Heart left ventricle (tissue), 16 donors: ENCODE measurements around the gene DNAAF9. TPM values are rescaled to one million over a fixed set of nuclear protein-coding genes. Genes with fewer than 3 reads are reported as not detected.

Source experiments
- ATAC-seq, 4 donors: fragments of 200-7000 bp; cut with Tn5 transposase; one replicate each; pipeline ENCODE4 v1.9.1; 2020 to 2022; ENCODE audit warnings: moderate library complexity in 4 of 4, mild to moderate bottlenecking in 3 of 4, moderate number of reproducible peaks in 1 of 4
- DNase-seq, 5 donors: peaks; one replicate each; pipeline ENCODE4 v3.0.0-alpha.2; 2020
- H3K27ac ChIP-seq, 12 donors: fragments of 200-600 bp; sonication (generic) in 4 of 12; one replicate each; pipeline versions ENCODE4 v1.5.0 to v1.8.0; 2016 to 2022; ENCODE audit warnings: mild to moderate bottlenecking in 2 of 12
- H3K27me3 ChIP-seq, 9 donors: fragments of 200-600 bp; sonication (generic) in 2 of 9; one replicate each; pipeline versions ENCODE4 v1.5.1 to v1.8.0; 2016 to 2022; ENCODE audit warnings: mild to moderate bottlenecking in 3 of 9
- H3K36me3 ChIP-seq, 9 donors: fragments of 200-600 bp; sonication (generic) in 2 of 9; one replicate each; pipeline versions ENCODE4 v1.5.0 to v1.8.0; 2018 to 2022; ENCODE audit warnings: mild to moderate bottlenecking in 2 of 9
- H3K4me1 ChIP-seq, 12 donors: fragments of 200-600 bp; sonication (generic) in 4 of 12; one replicate each; pipeline versions ENCODE4 v1.5.0 to v1.8.0; 2016 to 2022; ENCODE audit warnings: mild to moderate bottlenecking in 3 of 12
- H3K4me3 ChIP-seq, 12 donors: fragments of 200-600 bp; sonication (generic) in 4 of 12; one replicate each; pipeline versions ENCODE4 v1.5.0 to v1.8.0; 2017 to 2022; ENCODE audit warnings: mild to moderate bottlenecking in 9 of 12, moderate library complexity in 4 of 12
- H3K9me3 ChIP-seq, 12 donors: fragments of 200-600 bp; sonication (generic) in 4 of 12; one replicate each; pipeline versions ENCODE4 v1.5.0 to v1.8.0; 2016 to 2022; ENCODE audit warnings: mild to moderate bottlenecking in 1 of 12
- POLR2A ChIP-seq, 2 donors: fragments of 450-650 bp; IDR thresholded peaks; one replicate each; pipeline ENCODE4 v1.6.1; 2017; ENCODE audit warnings: antibody characterized with exemption in 2 of 2, mild to moderate bottlenecking in 2 of 2, moderate library complexity in 2 of 2
- WGBS, 4 donors: extraction: QIAGEN DNeasy Blood & Tissue Kit in 2 of 4; methylation state at CpG; one replicate each; pipeline versions ENCODE4 v1.1.5 to v1.1.7; 2013 to 2018; 5-methylcytosine and 5-hydroxymethylcytosine counted together
- intact Hi-C, 10 donors: fragments of 100-400 bp; cut with DNase I; formaldehyde crosslinking; loops; one replicate each; pipeline versions ENCODE4 v1.11.1 to v1.14.2; 2022
- long read RNA-seq, 3 donors: library from polyadenylated mRNA; unstranded; transcript quantifications; one replicate each; pipeline ENCODE4 v2.0.0, GENCODE V29; 2020 to 2021
- polyA plus RNA-seq, 2 donors: library from polyadenylated mRNA; stranded (reverse); fragments of 200-250 nt; gene quantifications; one replicate each; pipeline ENCODE4 v1.2.3, GENCODE V29; 2013
- total RNA-seq, 9 donors: library from RNA; depleted of rRNA in 2 of 9; stranded (reverse); fragments of >200 nt in 2 of 9; fragmentation: NEBNext Ultra II Directional in 3 of 9; extraction: Animal tissue kit (Norgen Biotek cat#: 25700) in 3 of 9; gene quantifications; one replicate each; pipeline versions ENCODE4 v1.1.0 to v1.2.4, GENCODE V29; 2016 to 2023
- TF ChIP-seq, protein P1 (sequence below), 12 donors: fragments of 200-600 bp; sonication (generic) in 4 of 12; IDR thresholded peaks; one replicate each; pipeline versions ENCODE4 v1.5.0 to v1.8.0; 2018 to 2022; ENCODE audit warnings: antibody characterized with exemption in 12 of 12, mild to moderate bottlenecking in 5 of 12
- donor health status: ischemic (EF 13 %, LVEDD 7.1; RV severe dilation, severe dysfunction).
- donor health status: healthy with polysubstance abuse.
- donor health status: DM: no; HTN: yes; CAD: no.
- donor health status: DM: no; HTN: no; CAD: no.
- donor health status: ischemic (EF 25% LVEDD 6.9; RV normal size, moderate dysfunction).
- donor health status: ischemic (EF 25% LVEDD 5.7; RV mildly dilated, moderate dysfunction).
- donor health status: healthy.
- donor health status: DM: yes; HTN: yes; CAD: no.
- donor health status: ischemic (EF 35%, LVEDD 5.7; RV mildly dilated, moderate dysfunction).
- donor health status: nonischemic (EF 11% LVEDD 7.7; RV severe dilation, severe dysfunction).
- donor health status: DM: yes; HTN: yes; CAD: no.
- donor health status: PGD.
- donor health status: ischemic (EF 29% LVEDD 5.4; RV normal size, mild dysfunction).
- donor health status: nonischemic (EF 23%, LVEDD 6.1; RV moderate dilation, normal function).

DNAAF9 gene
- total RNA-seq (10 to 100 TPM; 16.8 to 33.9 (median 26.8) TPM), polyA plus RNA-seq (10 to 100 TPM in 1 of 2 donors, 1 to 10 TPM in 1; 9.6 to 16.8 TPM)
- long read RNA-seq, donor 1, full-length matches to known transcripts = 5 of 49 reads
- long read RNA-seq, donor 1, partial matches to known transcripts = 19 of 49 reads
- long read RNA-seq, donor 1, other reads (novel, unspliced or antisense) = 25 of 49 reads
- long read RNA-seq, donor 2, full-length matches to known transcripts = 14 of 43 reads
- long read RNA-seq, donor 2, partial matches to known transcripts = 11 of 43 reads
- long read RNA-seq, donor 2, other reads (novel, unspliced or antisense) = 18 of 43 reads
- long read RNA-seq, donor 3, full-length matches to known transcripts = 8 of 33 reads
- long read RNA-seq, donor 3, partial matches to known transcripts = 6 of 33 reads
- long read RNA-seq, donor 3, other reads (novel, unspliced or antisense) = 19 of 33 reads

DNA sequence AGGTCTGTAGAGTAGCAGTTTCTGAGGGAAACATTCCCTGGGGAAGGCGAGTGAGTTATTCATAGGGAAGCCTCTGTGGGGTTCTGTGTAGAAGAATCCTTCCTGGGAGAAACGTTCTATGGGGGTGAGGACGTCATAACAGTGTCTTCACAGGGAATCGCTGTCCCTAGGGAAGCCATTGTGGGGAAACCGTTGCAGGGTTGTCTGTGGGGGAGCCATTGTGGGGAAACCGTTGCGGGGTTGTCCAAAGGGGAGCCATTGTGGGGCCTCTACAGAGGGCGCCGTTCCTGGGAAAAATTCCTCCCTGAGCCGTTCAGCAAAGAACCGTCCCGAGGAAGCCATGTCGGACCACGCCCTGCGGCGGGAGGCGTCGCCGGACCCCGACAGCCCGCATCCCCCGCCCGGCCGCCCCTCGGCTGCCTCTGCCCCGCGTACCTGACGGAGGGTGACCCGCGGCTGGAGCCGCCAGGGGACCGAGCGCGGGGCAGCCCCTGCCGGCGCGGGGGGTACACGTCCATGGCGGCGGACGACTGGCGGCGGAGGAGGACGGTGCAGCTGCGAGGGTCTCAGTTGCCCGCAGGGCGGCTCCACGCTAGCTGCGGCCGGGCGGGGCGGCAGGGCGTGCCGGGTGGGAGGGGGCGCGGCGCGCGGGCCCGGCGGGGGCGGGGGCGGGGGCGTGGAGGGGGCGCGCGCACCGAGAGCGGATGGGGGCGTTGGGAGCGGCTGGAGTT is at the start of gene DNAAF9:
Gene DNAAF9 (minus strand): TSS at position 630 of the 731 bp plus-strand sequence. CDS start 112 bp downstream, at position 518.
- H3K9me3 ChIP-seq = no peaks in the 10 kb centered on the region
- H3K4me3 ChIP-seq = peak within 1 kb of the TSS; percentile 66 to 100 (median 90)
- DNase-seq (peak; percentile 56 to 86 (median 73)), ATAC-seq (peak; percentile 9 to 78 (median 40))
- intact Hi-C loops = loop anchor here in 7 of 10 donors (2.0 to 10.0 kb wide), 4 partner anchors 52 to 408 kb away; partner anchors contain the start of gene ATRN (in 5 of the 7)
- H3K27ac ChIP-seq = peak within 1 kb of the TSS; percentile 89 to 98 (median 96)
- TF ChIP-seq POLR2A (IDR thresholded peaks at IDR 0.05) = no peak
- TF ChIP-seq, protein P1, sequence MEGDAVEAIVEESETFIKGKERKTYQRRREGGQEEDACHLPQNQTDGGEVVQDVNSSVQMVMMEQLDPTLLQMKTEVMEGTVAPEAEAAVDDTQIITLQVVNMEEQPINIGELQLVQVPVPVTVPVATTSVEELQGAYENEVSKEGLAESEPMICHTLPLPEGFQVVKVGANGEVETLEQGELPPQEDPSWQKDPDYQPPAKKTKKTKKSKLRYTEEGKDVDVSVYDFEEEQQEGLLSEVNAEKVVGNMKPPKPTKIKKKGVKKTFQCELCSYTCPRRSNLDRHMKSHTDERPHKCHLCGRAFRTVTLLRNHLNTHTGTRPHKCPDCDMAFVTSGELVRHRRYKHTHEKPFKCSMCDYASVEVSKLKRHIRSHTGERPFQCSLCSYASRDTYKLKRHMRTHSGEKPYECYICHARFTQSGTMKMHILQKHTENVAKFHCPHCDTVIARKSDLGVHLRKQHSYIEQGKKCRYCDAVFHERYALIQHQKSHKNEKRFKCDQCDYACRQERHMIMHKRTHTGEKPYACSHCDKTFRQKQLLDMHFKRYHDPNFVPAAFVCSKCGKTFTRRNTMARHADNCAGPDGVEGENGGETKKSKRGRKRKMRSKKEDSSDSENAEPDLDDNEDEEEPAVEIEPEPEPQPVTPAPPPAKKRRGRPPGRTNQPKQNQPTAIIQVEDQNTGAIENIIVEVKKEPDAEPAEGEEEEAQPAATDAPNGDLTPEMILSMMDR (IDR thresholded peaks at IDR 0.05) = peak in 9 of 12 donors; percentile 5 to 50 (median 34)
- WGBS, 4 donors = 0 to 1% (median 0%) methylated on average over 7 to 71 of the region's 71 CpGs
- H3K36me3 ChIP-seq = no peaks in the 10 kb centered on the region
- peaks cover 0 to 31% (median 18%) of the 10 kb centered on the region in 12 donors for H3K4me1 ChIP-seq
- H3K27me3 ChIP-seq = no peaks in the 10 kb centered on the region

DNA sequence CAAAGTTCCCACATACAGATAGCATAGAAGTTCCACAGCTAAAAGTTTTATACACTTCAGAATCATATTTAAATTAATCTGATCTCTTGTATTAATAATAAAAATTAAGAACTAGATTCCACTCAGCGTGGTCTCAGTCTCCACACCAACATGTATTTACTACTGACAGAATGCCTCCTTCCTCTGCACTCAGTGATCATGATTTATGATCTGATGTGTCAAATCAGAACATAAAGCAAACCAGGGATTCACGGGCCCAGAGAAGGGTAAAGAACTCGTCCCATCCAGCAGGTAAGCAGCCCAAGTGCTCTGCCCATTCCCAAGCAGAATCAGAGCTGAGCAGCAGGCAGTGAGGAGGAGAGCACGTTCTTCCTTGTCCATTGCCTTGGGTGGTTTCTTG is 49.2 kb upstream of the DNAAF9 start:
- no peaks in the 10 kb centered on the region for H3K9me3 ChIP-seq
- H3K27ac ChIP-seq = no peak overlapping the region
- peaks cover 0 to 3% (median 0%) of the 10 kb centered on the region in 12 donors for H3K4me1 ChIP-seq
- TF ChIP-seq, protein P1 (IDR thresholded peaks at IDR 0.05) = no peak
- no peak for TF ChIP-seq POLR2A (IDR thresholded peaks at IDR 0.05)
- ATAC-seq (no peak), DNase-seq (no peak)
- H3K4me3 ChIP-seq = no peak overlapping the region
- no peaks in the 10 kb centered on the region for H3K36me3 ChIP-seq
- no peaks in the 10 kb centered on the region for H3K27me3 ChIP-seq
- 70 to 87% (median 72%) methylated on average over 4 of the region's 4 CpGs for WGBS, 4 donors
- intact Hi-C loops = no loop called here

DNA sequence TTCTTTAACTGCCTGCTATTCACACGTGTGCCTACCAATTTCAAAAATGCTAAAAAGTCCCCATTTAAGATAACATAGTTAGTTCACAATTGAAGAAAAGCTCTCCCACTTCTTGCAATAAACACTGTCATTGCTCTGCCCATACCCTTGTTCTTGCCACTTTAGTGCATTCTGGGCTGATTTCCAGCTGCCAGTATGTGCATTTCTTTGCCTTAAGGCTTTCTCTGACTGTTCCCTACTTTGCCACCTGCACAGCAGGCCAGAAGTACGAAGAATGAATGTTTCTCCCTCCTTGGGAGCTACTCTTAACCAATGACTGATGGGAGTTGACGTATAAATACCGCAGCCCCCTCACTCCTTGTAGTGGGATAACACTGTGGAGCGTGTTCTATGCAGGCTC is 47.4 kb upstream of the DNAAF9 start:
- no peak for TF ChIP-seq POLR2A (IDR thresholded peaks at IDR 0.05)
- TF ChIP-seq, protein P1 (IDR thresholded peaks at IDR 0.05) = no peak
- Histone ChIP-seq H3K4me1 (peaks cover 0 to 2% (median 0%) of the 10 kb centered on the region in 12 donors), H3K36me3 (no peaks in the 10 kb centered on the region), H3K9me3 (no peaks in the 10 kb centered on the region), H3K27ac (no peak overlapping the region), H3K27me3 (no peaks in the 10 kb centered on the region), H3K4me3 (no peak overlapping the region)
- no peak for DNase-seq
- WGBS, 4 donors = 64 to 77% (median 68%) methylated on average over 5 of the region's 5 CpGs
- intact Hi-C loops = no loop called here
- no peak for ATAC-seq

DNA sequence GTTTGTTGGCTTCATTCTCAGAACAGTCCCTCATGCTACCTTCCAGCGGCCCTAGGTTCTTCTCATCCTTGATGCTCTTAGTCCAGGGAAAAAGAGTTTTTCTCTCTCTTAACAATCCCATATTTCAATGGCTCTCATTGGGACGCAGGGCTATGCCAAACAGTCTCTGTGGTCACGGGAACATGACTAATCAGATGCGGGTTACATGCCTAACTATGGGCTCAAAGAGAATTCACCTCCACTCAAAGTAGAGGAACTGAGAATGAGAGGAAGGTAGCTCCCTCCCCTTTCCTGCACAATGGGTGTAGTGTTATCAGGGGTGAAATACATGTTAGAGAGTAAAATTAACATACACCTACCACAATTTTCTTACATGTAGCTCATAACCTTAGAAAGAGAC is 45.2 kb upstream of the DNAAF9 start:
- no peaks in the 10 kb centered on the region for H3K27me3 ChIP-seq
- 82 to 91% (median 83%) methylated on average over 4 of the region's 4 CpGs for WGBS, 4 donors
- no peak for DNase-seq
- intact Hi-C loops = no loop called here
- no peak overlapping the region for H3K27ac ChIP-seq
- H3K4me1 ChIP-seq = no peaks in the 10 kb centered on the region
- H3K36me3 ChIP-seq = no peaks in the 10 kb centered on the region
- H3K4me3 ChIP-seq = no peak overlapping the region
- ATAC-seq = no peak
- TF ChIP-seq POLR2A (IDR thresholded peaks at IDR 0.05) = no peak
- TF ChIP-seq, protein P1 (IDR thresholded peaks at IDR 0.05) = no peak
- H3K9me3 ChIP-seq = no peaks in the 10 kb centered on the region
